Caco-2 (cell line): ENCODE data around the gene ADAM12. TPM values are rescaled to one million over a fixed set of nuclear protein-coding genes. Genes with fewer than 3 reads are reported as not detected.

Source experiments
- BruUV-seq: library from RNA; stranded (reverse); fragments of 400-500 nt; replicated peaks from 2 replicates; lab custom pipeline; 2021; lab: Mats Ljungman, UMichigan
- CTCF ChIA-PET: fragments of 300-600 bp; sonication (Branson Sonifier 250); formaldehyde crosslinking; loops from one replicate; lab custom pipeline; 2022; ENCODE audit warnings: antibody characterized with exemption; lab: Charles Lee
- POLR2A ChIA-PET: fragments of 300-600 bp; sonication (Branson Sonifier 250); formaldehyde crosslinking; loops from one replicate; lab custom pipeline; 2022; ENCODE audit warnings: antibody characterized with exemption; lab: Charles Lee
- DNase-seq, 2 experiments: peaks; one replicate each; pipeline versions ENCODE4 v3.0.0 to v3.0.0-alpha.2; 2020 to 2022
- H3K27me3 ChIP-seq: replicated peaks from 2 replicates; pipeline ENCODE4 v1.6.0; 2011; ENCODE audit warnings: low read length; ENCODE audit not compliant: control insufficient read depth, insufficient read depth
- H3K36me3 ChIP-seq: 2 replicates; pipeline ENCODE4 v1.5.1; 2011; ENCODE audit warnings: low read length; ENCODE audit not compliant: control insufficient read depth, insufficient read depth
- H3K4me1 ChIP-seq: fragments of 250-450 bp; sonication (Bioruptor Pico); 2 replicates; pipeline ENCODE4 v1.5.1; 2020; ENCODE audit warnings: mild to moderate bottlenecking
- H3K4me3 ChIP-seq: 2 replicates; pipeline ENCODE4 v1.5.1; 2011; ENCODE audit warnings: low read depth, mild to moderate bottlenecking, control low read depth, low read length
- H3K9me3 ChIP-seq: fragments of 250-450 bp; sonication (Bioruptor Pico); 2 replicates; pipeline ENCODE4 v1.5.1; 2020; ENCODE audit warnings: mild to moderate bottlenecking, moderate library complexity
- H3K27ac Mint-ChIP-seq: one replicate; pipeline ENCODE4 v1.8.0; 2022; ENCODE audit warnings: mixed read lengths; ENCODE audit not compliant: unreplicated experiment
- H3K27me3 Mint-ChIP-seq: one replicate; pipeline ENCODE4 v1.8.0; 2022; ENCODE audit warnings: mixed read lengths; ENCODE audit not compliant: insufficient read depth, unreplicated experiment
- H3K36me3 Mint-ChIP-seq: one replicate; pipeline ENCODE4 v1.8.0; 2022; ENCODE audit warnings: mild to moderate bottlenecking, mixed read lengths; ENCODE audit not compliant: insufficient read depth, unreplicated experiment
- H3K4me1 Mint-ChIP-seq: one replicate; pipeline ENCODE4 v1.8.0; 2022; ENCODE audit warnings: low read depth, mixed read lengths; ENCODE audit not compliant: unreplicated experiment
- H3K4me3 Mint-ChIP-seq: one replicate; pipeline ENCODE4 v1.8.0; 2022; ENCODE audit warnings: mild to moderate bottlenecking, moderate library complexity, mixed read lengths; ENCODE audit not compliant: unreplicated experiment
- H3K9me3 Mint-ChIP-seq: one replicate; pipeline ENCODE4 v1.8.0; 2022; ENCODE audit warnings: mixed read lengths; ENCODE audit not compliant: unreplicated experiment
- intact Hi-C: fragments of 100-400 bp; cut with micrococcal nuclease; formaldehyde crosslinking; loops from one replicate; pipeline ENCODE4 v1.10.0; 2022; ENCODE audit not compliant: unreplicated experiment
- total RNA-seq: library from RNA; stranded (reverse); gene quantifications from 2 replicates; pipeline ENCODE4 v1.2.3, GENCODE V29; 2022
- TF ChIP-seq, protein P1 (sequence below), 2 experiments: fragments of 200-600 bp in 1 of 2; IDR thresholded peaks; 1 replicate in 1 of 2; 2 replicates in 1 of 2; pipeline versions ENCODE4 v1.5.1 to v1.8.0; 2011 to 2022; ENCODE audit warnings: antibody characterized with exemption in 1 of 2, control low read depth in 1 of 2, inconsistent platforms in 1 of 2, low read depth in 1 of 2, low read length in 1 of 2, mild to moderate bottlenecking in 1 of 2, moderate library complexity in 1 of 2; ENCODE audit not compliant: insufficient read depth in 1 of 2, severe bottlenecking in 1 of 2, unreplicated experiment in 1 of 2

ADAM12 gene
- total RNA-seq, 1 experiment from 2014 or later, result not detected

GRCh38 chr10:126425032-126425431 is 36.8 kb upstream of the ADAM12 start:
- no peaks in the 10 kb centered on the region for H3K9me3 Mint-ChIP-seq
- intact Hi-C loops, result no loop called here
- CTCF ChIA-PET, result no interaction called here

GRCh38 chr10:126423732-126424491 is 35.6 kb upstream of the ADAM12 start:
- H3K4me3 Mint-ChIP-seq, result no peak overlapping the region
- no peaks in the 10 kb centered on the region for H3K4me1 Mint-ChIP-seq
- H3K9me3 ChIP-seq, result no peaks in the 10 kb centered on the region; the same call in none of the 2 replicates
- intact Hi-C loops, result no loop called here
- CTCF ChIA-PET, result no interaction called here
- POLR2A ChIA-PET, result no interaction called here
- H3K27me3 Mint-ChIP-seq, result peaks cover 9% of the 10 kb centered on the region
- no peaks in the 10 kb centered on the region for H3K27me3 ChIP-seq
- H3K4me1 ChIP-seq, result no peaks in the 10 kb centered on the region
- no peaks in the 10 kb centered on the region for H3K36me3 ChIP-seq
- H3K9me3 Mint-ChIP-seq, result no peaks in the 10 kb centered on the region
- DNase-seq, result no peak
- no peak overlapping the region for H3K4me3 ChIP-seq
- TF ChIP-seq, protein P1, sequence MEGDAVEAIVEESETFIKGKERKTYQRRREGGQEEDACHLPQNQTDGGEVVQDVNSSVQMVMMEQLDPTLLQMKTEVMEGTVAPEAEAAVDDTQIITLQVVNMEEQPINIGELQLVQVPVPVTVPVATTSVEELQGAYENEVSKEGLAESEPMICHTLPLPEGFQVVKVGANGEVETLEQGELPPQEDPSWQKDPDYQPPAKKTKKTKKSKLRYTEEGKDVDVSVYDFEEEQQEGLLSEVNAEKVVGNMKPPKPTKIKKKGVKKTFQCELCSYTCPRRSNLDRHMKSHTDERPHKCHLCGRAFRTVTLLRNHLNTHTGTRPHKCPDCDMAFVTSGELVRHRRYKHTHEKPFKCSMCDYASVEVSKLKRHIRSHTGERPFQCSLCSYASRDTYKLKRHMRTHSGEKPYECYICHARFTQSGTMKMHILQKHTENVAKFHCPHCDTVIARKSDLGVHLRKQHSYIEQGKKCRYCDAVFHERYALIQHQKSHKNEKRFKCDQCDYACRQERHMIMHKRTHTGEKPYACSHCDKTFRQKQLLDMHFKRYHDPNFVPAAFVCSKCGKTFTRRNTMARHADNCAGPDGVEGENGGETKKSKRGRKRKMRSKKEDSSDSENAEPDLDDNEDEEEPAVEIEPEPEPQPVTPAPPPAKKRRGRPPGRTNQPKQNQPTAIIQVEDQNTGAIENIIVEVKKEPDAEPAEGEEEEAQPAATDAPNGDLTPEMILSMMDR (IDR thresholded peaks at IDR 0.05; ENCODE audit: insufficient read depth in 1 of 2, low read depth in 1 of 2, low read length in 1 of 2, severe bottlenecking in 1 of 2, unreplicated experiment in 1 of 2), result no peak
- no peak overlapping the region for H3K27ac Mint-ChIP-seq
- no peaks in the 10 kb centered on the region for H3K36me3 Mint-ChIP-seq
- no TSS peak for BruUV-seq

More at GRCh38 chr10:126425032-126425431, 36.8 kb upstream of the ADAM12 start:
- no TSS peak for BruUV-seq
- no peaks in the 10 kb centered on the region for H3K36me3 Mint-ChIP-seq
- POLR2A ChIA-PET, result no interaction called here
- DNase-seq, result no peak
- no peak overlapping the region for H3K4me3 Mint-ChIP-seq
- TF ChIP-seq, protein P1 (IDR thresholded peaks at IDR 0.05; ENCODE audit: insufficient read depth in 1 of 2, low read depth in 1 of 2, low read length in 1 of 2, severe bottlenecking in 1 of 2, unreplicated experiment in 1 of 2), result no peak
- no peaks in the 10 kb centered on the region for H3K36me3 ChIP-seq
- peaks cover 4% of the 10 kb centered on the region for H3K27me3 Mint-ChIP-seq
- H3K4me1 Mint-ChIP-seq, result no peaks in the 10 kb centered on the region
- H3K27me3 ChIP-seq, result no peaks in the 10 kb centered on the region
- no peak overlapping the region for H3K27ac Mint-ChIP-seq
- no peak overlapping the region for H3K4me3 ChIP-seq
- no peaks in the 10 kb centered on the region for H3K4me1 ChIP-seq
- H3K9me3 ChIP-seq, result no peaks in the 10 kb centered on the region; the same call in none of the 2 replicates

DNA sequence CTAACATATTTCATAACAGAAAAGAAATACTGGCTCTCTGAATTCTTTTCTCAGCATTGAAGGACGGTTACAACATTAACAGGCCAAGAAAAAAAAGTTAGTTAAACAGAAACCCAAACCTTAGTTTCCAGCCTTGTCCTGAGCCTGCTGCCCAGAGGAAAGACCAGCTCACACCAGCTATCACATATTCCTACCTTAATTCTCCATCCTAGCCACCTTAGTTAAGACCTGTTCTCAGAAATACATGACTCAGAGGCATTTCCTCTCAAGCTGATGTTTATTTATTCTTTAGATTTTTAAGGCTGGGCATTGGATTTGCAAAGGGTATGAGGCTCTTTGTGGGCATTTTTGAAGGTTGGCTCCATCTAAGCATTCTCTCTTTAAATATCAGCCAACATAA is 34.3 kb upstream of the ADAM12 start:
- Mint-ChIP-seq H3K36me3 (no peaks in the 10 kb centered on the region), H3K27ac (no peak overlapping the region), H3K9me3 (no peaks in the 10 kb centered on the region), H3K27me3 (peaks cover 11% of the 10 kb centered on the region), H3K4me3 (no peak overlapping the region), H3K4me1 (no peaks in the 10 kb centered on the region)
- ChIA-PET CTCF (no interaction called here), POLR2A (no interaction called here)
- no peaks in the 10 kb centered on the region for H3K4me1 ChIP-seq
- DNase-seq, result no peak
- intact Hi-C loops, result no loop called here
- no peak overlapping the region for H3K4me3 ChIP-seq
- H3K9me3 ChIP-seq, result no peaks in the 10 kb centered on the region; the same call in none of the 2 replicates
- H3K36me3 ChIP-seq, result no peaks in the 10 kb centered on the region
- TF ChIP-seq, protein P1 (IDR thresholded peaks at IDR 0.05; ENCODE audit: insufficient read depth in 1 of 2, low read depth in 1 of 2, low read length in 1 of 2, severe bottlenecking in 1 of 2, unreplicated experiment in 1 of 2), result no peak
- no peaks in the 10 kb centered on the region for H3K27me3 ChIP-seq
- BruUV-seq, result no TSS peak
